ENCODE data around the gene ATP6V1A.

Gene ATP6V1A

DNA sequence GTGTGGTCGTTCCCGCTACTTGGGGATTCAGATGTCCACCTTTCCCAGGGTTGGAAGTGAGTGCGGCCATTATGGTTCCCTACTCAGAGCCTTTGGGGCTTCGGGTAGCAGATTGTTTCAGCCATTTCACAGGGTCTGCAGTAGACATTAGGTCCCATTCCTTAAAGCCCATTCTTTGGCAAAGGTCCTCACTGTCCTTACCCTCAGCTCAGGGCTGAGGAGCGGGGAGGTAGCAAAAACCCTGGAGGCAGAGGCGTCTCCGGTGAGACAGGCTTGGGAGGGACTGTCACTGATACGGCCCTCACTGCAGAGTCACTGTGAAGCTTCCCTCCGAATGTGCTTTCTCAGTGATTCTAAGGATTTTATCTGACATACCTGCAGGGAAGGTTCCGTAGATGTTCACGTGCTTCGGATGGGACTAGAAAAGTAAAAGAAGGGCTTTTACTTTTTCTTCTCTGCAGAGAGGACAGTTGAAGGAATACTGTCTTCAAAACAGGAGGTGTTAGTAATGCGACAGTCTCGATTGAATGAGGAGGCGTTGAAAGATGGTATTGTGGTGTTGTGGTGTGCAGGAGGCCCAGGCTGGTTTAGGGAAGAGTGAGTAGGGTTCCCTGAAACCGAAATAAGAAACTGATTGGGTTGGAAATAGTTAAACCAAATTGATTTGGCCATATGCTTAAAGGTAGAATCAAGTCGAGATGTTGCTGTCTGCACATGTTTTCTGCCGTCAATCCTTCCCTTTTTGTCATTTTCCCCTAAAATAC lies 630 bp downstream of the ATP6V1A start:
- DNase-seq: no peak

DNA sequence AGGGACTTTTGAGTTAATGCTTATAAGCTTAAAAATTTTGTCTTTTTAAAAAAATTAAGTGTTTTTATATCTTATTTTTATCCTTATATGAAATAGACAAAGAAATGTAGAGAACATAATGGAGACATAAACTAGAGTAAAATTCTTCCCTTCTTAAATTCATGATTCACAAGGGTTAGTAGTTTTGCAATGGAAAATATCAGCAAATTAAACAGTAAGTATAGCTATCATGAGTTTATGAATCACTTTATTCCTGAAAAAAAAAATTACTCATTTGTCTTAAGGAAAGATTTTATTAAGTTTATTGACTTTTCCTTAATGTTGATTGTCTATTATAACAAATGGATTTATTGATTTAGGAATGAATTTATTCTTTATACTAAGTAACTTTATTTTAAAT lies 4.3 kb downstream of the ATP6V1A start:
- no peak for DNase-seq

DNA sequence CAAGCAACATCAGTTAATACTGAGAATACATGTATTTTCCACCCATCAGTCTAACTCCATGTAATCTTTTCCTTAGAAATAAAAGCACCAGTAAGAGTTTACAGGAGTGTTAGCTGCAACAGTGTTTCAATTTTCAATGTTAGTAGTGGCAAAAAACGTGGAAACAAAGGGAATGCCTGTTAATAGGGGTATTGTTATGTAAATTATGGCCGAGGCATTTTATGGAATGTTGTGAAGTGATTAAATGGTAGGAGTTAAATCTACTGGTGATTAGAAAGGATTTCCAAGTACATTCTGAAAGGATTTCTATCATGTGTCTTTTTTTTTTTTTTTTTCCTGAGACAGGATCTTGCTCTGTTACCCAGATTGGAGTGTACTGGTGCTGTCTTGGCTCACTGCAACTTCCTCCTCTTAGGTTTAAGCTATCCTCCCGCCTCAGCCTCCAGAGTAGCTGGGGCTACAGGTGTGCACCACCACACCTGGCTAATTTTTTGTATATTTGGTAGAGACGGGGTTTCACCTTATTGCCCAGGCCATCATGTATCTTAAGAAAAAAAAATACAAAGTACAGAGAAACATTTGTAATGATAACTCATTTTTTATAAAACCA lies 6.6 kb downstream of the ATP6V1A start:
- DNase-seq: no peak

DNA sequence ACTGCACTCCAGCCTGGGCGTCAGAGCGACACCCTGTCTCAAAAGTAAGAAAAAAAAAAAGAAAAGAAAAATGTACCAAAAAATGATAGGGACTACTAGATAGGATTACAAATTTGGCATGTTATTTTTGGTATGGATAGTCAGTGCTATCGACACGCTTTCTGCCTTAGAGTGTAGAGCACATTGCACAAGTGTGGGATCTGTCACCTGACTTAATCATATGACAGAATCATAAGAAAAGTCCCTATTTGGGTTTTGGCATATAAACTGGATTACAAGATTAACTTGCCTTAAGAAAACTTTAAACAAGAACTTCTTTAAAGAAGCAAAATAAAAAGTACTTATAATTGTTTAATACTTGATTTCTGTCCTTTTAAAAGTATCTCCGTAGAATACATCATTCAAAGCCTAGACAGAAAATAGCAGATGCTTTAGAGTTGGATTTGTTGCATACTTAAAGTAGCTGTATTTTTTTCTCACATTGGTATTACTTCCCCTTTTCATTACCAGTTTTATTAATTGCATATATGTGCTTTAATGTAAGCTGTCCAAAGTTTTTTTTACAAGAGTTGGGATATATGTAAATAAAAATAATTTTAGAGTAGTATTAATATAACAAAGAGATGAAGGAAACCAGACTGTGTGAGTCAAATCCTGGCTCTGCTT lies 7.8 kb downstream of the ATP6V1A start:
- DNase-seq: no peak

DNA sequence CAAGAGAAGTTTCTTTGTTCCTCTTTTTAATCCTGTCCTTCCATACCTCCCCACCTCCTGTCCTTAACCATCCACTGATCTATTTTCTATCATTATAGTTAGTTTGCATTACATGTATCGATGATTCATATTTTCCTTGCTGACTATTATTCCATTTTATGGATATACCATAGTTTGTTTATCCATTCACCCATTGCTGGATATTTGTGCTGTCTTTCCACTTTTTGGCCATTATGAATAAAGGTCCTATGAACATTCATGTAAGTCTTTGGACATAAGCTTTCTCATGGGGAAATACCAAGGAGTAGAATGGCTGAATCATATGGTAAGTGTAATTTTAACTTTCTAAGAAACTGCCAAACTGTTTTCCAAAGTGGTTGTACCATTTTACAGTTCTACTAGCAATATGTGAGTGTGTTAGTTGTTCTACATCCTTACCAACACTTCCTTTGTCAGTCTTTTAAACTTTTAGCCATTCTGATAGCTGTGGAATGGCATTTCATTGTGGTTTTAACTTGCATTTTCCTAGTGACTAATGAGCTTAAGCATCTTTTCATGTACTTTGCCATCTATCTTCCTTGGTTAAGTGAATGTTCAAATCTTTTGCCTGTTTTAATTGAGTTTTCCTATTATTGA lies 11.7 kb downstream of the ATP6V1A start:
- DNase-seq: no peak

DNA sequence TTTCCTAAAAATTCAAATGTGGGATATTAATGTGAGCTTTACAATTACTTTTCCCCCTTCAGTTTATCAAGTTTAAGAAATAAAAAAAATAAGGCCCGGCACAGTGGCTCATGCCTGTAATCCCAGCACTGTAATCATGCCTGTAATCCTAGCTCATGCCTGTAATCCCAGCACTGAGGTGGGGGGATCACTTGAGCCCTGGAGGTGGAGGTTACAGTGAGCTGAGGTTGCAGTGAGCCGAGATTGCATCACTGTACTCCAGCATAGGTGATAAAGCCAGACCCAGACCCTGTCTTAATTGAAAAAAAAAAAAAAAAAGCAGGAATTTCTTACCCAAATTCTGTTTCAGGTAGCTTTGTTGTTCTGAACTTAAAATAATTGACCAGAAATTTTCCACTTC lies 17.9 kb downstream of the ATP6V1A start:
- no peak for DNase-seq

DNA sequence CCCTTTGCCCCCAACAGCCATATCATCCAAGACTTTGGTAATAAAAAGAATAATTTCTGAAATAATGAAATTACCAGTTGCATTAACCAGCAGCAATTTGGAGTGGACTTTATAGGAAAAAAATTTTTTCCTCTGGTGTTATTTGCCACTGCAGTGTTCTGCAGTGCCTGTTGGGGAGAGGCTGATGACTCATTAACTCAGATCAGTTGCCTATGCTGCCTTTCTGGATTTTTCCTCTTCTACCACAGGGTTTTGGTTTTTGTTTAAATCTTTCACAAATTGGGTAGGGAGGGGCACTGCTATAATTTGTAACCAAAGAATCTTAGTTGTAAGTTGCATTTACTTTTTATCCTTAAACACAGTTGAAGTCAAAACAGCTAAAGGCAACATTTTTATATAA lies 22.7 kb downstream of the ATP6V1A start:
- no peak for DNase-seq

DNA sequence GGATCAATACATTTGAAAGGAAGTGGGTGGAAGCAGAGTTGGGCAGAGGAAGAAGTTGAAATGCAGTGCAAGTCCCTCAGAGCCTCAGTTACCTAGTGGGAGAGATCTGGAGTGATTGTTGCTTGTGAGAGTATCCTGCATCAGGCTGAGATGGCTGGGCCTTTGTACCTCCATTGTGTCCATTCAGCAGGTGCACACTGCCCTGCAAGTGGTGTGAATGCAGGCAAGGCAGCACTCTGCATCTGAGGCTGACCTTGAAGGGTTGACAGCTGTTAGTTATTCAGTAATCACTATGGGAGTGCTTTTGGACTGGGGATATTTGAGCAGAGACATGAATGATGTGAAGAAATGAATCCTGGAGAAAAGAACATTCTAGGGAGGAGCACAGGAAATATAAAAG lies 25.2 kb downstream of the ATP6V1A start:
- DNase-seq: no peak

DNA sequence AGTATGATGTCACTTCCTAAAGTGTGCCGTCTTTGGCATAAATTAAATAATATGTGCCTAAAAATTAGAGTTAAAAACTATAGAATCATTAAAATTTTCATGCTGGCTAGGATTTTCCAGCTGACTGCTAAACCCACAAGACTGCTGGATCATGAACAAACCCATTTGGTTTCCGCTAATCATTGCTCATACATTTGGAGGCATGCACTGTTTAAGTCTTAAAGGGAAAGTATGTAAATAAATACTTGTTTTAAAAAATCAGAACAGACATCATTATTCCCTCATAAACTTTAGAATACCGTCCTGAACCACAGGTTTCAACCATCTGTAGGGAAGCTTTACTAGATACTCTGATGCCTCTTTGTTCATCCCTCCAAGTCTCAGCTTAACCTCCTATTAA lies 26.5 kb downstream of the ATP6V1A start:
- DNase-seq: no peak

DNA sequence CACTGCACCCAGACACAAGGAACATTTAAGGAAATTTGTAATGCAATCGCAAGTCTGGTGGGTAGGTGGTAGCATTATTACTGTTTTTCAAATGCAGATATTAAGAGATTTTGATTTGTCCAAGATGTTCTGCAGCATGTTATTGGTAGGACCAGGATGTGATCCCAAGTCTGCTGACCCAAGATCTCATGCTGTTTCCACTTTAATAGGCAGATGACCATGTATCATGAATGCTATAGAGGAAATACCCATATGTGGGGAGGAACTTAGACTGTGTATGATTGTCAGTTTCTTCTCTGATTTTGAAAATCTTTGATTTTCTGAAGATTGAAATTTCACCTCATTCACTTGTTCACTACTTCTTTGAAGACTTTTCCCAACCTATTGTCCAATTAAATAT lies 28.7 kb downstream of the ATP6V1A start:
- DNase-seq: no peak

DNA sequence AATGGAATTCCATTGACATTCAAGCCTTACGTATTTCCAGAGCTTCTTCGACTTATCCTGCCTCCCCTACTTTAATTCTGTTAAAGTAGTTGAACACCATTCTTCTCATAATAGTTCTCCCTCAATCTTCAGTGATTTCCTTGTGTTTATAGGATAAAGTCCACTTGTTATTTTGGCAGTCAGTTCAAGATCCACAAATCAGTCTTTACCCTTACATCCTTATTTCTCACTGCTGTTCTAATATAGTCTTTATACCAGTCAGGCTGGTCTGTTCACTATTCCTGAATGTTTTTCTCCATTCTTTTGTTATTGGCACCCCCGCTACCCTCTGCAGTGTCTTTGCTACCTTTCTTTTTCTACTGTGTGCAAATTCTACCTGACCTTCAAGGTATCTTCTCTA lies 29.7 kb downstream of the ATP6V1A start:
- DNase-seq: no peak

DNA sequence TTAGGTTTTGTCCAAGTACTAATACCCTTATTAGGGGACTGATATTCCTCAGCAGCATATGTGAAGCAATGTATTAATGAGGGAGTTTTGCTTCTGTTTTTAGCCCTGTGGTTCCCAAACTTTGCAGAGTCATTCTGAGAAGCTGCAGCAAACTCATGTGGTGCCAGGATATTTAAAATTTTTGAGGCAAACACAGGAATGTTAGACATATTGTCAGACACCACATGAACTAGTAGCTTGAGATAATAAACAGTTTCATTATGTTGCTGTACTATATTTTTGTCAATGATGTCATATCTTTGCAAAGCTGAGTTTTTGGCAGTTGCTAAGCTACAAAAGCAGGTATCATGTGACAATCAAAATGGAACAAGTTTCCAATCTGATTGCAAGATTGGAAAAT lies 36.6 kb downstream of the ATP6V1A start:
- no peak for DNase-seq

DNA sequence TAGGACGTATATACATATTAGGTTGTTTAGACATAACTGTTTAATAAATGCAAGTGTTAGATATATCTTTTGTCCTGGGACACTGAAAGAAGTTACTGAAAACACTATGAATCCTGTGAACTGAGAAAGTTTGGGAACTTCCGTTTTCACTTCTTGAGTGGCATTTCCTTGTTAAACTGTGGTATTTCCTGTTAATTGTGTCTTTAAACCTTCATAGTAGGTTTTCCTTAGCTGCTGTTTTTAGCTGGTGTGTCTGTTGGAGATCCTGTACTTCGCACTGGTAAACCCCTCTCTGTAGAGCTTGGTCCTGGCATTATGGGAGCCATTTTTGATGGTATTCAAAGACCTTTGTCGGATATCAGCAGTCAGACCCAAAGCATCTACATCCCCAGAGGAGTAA lies 37.1 kb downstream of the ATP6V1A start:
- DNase-seq: no peak

DNA sequence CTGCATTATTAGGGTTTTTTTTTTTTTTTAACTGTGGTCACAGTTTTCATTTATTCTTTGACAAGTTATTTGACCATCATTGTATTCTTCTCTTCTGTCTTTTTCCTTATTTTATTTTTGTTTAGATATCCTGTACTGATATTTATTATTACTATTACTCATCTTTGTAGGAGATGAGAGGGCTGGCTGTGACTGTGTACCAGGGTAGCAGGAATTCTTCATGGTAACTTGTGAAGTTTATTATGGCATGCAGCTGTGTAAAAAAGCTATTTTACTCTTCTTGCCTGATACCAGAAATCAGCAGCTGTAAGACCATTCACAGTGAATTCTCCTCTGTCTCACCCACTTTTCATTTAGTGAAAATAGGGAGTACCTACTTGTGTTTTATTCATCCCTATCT lies 44.5 kb downstream of the ATP6V1A start:
- DNase-seq: no peak

DNA sequence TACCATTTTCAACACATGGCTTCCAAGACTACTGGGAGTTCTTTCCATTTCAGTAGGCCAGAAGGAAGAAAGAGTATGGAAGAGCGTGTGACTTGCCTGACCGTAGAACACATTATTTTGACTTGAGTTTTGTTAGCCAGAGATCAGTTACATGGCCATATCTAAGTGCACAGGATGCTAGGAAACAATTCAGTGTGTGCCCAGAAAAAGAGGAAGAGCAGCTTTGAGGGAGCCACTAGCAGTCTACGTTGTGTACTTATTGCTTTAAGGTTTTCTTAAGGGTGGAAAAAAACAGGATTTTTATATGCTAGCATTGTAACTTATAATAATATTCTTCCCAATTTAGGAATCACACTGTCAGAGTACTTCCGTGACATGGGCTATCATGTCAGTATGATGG lies 47.7 kb downstream of the ATP6V1A start:
- DNase-seq: no peak

DNA sequence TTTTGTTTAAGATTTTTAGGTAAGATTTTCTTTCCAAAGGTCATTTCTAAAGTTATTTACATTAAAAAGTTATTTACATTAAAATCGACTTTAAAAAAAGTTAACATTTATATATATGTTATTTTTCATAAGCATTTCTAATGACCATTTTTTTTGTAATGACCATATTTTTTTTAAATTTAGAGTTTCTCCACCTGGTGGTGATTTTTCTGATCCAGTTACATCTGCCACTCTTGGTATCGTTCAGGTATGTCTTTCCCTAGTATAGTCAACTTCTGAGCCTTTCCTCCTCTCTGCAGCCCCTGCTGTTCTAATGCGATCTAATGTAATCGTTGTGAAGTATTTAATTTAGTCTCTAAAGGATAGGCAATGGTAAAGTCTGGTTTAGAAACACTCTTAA lies 48.9 kb downstream of the ATP6V1A start:
- no peak for DNase-seq

DNA sequence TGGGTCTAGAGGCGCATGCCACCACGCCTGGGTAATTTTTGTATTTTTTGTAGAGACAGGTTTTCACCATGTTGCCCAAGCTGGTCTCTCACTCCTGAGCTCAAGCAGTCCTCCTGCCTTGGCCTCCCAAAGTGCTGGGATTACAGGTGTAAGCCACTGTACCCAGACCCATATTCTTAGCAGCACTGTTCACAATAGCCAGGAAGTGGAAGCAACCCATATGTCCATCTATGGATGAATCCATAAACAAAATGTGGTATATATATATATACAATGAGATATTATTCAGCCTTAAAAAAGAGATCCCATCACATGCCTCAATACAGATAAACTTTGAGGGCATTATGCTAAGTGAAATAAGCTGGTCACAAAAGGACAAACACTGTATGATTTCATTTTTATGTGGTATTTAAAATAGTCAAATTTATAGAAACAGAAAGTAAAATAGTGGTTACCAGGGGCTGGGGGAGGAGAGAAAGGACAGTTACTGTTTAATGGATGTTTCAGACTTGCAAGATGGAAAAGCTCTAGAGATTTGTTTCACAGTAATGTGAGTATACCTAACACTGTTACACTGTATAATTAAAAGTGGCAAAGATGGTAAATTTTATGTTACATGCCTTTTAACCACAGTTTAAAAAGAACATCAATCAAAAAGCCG lies 56.1 kb downstream of the ATP6V1A start:
- DNase-seq: no peak

DNA sequence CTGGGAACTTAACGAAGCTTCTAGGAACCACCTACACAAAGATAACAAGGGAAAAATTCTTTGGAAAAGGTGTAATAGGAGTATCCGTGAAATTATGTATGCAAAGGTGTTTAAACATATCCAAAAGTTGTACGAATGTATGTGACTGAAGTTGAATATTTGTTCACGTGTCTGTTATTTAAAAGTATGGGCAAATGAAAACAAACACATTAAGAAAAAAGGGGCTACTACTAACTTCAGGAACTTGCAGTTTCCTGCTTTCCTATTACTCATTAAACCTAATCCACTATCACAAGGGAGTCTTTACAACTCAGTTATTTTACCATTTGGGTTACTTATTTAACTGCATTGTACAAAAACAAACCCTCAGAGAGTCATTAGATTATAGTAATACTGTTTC lies 57.8 kb downstream of the ATP6V1A start:
- DNase-seq: no peak

DNA sequence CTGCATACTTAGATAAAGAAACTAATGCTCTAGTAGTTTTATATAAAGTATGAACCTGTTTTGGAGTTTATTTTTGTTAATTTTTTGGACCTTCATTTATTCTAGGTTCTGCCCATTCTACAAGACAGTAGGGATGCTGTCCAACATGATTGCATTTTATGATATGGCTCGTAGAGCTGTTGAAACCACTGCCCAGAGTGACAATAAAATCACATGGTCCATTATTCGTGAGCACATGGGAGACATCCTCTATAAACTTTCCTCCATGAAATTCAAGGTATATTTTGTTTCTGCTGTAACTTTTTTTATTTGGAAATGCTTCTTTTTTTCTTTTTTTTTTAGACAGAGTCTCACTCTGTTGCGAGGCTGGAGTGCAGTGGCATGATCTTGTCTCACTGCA lies 58.4 kb downstream of the ATP6V1A start:
- no peak for DNase-seq

DNA sequence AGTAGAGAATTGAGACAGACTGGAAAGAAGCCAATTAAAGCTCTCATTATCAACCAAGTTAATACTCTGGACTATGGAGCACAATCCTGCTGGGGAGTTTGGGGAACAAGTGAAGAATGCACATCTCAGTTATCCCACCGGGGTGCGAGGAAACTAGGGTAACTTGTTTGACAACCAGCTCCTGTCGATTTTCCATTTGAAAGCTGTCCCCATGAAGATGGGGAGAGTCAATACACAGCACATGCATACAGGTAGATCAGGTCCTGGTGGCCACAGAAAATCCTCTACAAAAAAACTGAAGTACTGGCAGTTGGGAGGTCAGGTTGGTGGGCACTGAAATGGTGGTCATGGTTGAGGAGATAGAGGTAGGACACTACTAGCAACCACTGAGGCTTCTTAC lies 66.0 kb downstream of the ATP6V1A start:
- DNase-seq: no peak

DNA sequence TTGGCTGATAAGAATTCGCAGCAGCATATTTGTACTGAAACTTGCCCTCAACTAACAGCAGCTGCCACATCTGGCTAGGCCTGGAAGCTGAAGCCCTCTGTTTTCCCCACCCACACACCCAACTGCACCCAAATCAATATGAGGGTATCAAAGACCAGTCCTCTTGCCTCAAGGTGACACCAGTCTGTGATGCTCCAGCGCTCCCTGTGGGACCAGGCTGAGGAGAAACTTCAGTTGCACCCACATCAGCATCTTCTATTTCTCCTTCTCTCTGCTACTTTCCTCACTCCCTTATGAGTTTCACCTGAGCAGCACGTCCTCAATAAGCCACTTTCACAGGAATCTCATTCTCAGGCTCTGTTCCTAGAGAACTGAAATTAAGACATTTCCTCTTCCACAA lies 73.0 kb downstream of the ATP6V1A start:
- no peak for DNase-seq

DNA sequence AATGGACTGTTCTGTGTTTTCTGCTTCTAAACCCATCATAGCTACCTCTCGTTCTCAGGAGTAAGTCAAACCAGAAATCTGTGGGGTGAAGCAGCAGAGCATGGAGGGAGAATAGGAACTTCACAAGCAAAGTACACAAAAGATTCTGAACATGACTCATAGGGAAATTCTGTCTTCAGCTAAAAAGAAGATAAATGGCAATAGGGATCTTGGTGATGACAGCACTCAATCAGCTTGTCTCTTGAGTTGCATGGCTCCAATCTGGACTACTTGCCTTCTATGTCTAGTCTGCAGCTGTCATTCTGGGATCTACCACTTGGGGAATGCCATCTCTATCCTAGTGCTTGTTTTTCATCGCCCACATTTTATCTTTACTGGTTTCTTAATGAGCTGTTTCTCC lies 78.3 kb downstream of the ATP6V1A start:
- DNase-seq: no peak

DNA sequence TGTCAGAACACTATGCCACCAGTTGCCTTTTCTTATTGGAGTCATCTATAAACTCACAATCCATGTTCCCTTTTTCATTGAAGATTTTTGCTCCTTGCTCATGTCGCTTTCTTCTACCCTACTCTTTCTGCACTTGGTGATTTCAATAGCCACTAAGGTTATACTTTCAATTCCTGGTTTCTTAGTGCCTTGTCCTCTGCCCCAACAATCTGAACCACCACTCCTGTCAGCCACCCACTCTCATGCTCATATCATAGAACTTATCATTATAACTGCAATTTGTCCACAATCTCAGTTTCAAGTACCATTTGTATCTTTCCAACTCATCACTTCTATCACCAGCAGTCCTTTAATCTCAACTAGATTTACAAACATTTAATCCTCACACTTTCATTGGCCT lies 81.8 kb downstream of the ATP6V1A start:
- no peak for DNase-seq

Data from right hindlimb (tissue), 1 donor.